ENCODE measurements around the gene CADPS2.
"Not testable (repeated sequence)": the region's sequence is repeated elsewhere in the genome, so short reads cannot be mapped to it uniquely, and the experiment has no call there.

Gene CADPS2

GRCh38 chr7:122674502-122674901, 211.8 kb downstream of the CADPS2 start:
- no peak for DNase-seq (ENCODE audit: low read depth)

GRCh38 chr7:122673951-122674350, 212.3 kb downstream of the CADPS2 start:
- no peak for DNase-seq (ENCODE audit: low read depth)

- no peak for DNase-seq (ENCODE audit: low read depth)
Observed at GRCh38 chr7:122672536-122672935, 213.7 kb downstream of the CADPS2 start.

- DNase-seq (ENCODE audit: low read depth), result no peak
Observed at GRCh38 chr7:122663733-122664132, 222.5 kb downstream of the CADPS2 start.

DNA sequence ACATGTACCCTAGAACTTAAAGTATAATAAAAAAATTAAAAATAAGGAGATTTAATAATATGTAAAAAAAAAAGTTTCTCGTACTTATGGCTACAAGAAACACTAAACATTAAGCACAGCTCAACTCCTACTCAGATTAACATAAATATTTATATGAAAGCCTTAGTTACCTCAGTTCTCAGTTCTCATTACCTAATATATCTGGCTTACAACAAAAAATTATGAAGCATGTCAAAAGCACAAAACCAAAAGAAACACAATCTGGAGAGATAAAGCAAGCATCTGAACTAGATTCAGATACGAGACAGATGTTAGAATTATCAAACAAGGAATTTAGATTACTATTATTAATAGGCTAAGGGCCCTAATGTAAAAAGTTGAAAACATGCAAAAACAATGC, 227.4 kb downstream of the CADPS2 start:
- DNase-seq (ENCODE audit: low read depth), result no peak

GRCh38 chr7:122653685-122654084, 232.6 kb downstream of the CADPS2 start:
- DNase-seq (ENCODE audit: low read depth), result no peak

DNA sequence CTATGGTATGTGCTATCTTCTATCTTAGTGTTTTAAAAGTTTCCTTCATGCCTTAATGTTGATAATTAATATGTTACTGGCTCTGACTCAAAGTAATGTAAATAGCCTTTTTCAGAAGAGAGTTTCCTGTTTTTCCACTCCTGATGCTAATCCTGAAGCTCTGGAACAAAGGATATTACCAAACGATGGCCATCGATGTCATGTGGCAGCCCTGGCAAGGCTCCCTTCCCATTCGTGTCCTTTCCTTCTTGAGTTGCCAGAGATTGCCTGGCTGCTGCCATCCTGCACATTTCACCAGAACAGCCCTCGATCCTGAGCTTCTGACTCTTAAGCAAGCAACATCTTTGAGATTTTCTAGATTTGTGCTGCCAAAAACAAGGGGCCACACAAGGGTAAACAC, 233.4 kb downstream of the CADPS2 start:
- no peak for DNase-seq (ENCODE audit: low read depth)

- no peak for DNase-seq (ENCODE audit: low read depth)
Observed at GRCh38 chr7:122651451-122651850, 234.8 kb downstream of the CADPS2 start.

- no peak for DNase-seq (ENCODE audit: low read depth)
Observed at GRCh38 chr7:122643250-122643649, 243.0 kb downstream of the CADPS2 start.

DNA sequence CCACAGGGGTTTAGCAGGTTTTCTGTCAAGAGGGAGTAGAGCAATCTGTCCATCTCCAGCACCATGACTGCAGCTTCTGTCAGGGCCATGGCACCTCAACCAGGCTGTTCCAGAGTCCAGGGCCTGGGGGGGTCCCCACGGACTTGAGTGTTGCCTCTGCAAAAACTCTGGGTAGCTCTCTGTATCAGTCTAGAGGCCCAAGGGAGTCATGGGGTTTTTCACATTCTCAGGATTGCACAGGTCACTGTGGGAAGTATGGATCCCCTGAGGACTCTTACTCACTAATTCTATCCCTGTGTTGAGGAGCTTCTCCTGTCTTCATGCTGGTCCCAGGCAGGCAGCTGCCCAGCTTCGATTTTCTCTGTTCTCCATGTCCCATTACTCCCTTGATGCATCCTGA, 247.8 kb downstream of the CADPS2 start:
- no peak for DNase-seq (ENCODE audit: low read depth)

- no peak for DNase-seq (ENCODE audit: low read depth)
Observed at GRCh38 chr7:122637784-122638183, 248.5 kb downstream of the CADPS2 start.

GRCh38 chr7:122635481-122635880, 250.8 kb downstream of the CADPS2 start:
- not testable (repeated sequence) for DNase-seq (ENCODE audit: low read depth)

DNA sequence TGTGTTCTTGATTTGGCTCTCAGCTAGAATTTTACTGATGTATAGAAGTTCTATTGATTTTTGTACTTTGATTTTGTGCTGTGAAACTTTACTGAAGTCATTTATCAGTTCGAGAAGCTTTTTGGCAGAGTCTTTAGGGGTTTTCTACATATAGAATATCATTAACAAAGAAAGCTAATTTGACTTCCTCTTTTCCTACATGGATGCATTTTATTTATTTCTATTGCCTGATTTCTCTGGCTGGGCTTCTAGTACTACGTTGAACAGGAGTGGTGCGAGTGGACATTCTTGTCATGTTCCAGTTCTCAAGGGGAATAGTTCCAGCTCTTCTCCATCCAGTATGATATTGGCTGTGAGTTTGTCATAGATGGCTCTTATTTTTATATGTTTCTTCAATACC, 252.8 kb downstream of the CADPS2 start:
- no peak for DNase-seq (ENCODE audit: low read depth)

DNA sequence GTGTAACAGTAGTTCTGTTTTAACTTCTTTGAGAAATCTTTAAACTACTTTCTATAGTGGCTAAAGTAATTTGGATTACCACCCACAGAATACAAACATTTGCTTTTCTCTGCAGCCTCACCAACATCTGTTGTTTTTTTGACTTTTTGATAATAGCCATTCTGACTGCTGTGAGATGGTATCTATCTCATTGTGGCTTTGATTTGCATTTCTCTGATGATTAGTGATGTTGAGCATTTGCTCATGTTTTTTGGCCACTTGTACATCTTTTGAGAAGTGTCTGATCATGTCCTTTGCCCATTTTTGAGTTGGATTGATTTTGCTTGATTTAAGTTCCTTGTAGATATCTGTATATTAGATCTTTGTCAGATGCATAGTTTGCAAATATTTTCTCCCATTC, 254.0 kb downstream of the CADPS2 start:
- no peak for DNase-seq (ENCODE audit: low read depth)

DNA sequence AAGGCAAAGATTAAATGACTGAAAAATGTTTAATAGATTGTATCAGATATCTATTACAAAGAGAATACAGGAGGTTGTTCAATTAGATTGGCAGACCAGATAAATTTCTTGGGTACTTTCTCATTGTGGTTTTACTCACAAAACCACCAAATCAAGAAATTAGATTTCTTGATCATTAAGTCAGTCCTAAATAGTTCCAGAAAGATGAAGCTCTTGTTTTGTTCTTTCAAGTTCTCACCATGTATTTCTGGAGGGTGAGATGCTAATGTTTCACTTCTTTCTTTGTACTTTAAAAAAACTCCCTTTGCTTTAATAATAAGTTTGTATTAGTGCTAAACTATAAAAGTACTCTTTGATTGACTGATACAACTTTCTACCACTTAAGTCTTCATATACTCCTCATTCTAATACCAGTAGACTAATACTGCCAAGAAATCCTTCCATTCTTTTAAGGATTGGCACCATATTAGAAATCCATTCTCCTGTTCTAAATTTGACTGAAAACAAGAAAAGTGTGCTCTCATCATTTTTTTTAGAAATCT, 256.8 kb downstream of the CADPS2 start:
- no peak for DNase-seq (ENCODE audit: low read depth)

DNA sequence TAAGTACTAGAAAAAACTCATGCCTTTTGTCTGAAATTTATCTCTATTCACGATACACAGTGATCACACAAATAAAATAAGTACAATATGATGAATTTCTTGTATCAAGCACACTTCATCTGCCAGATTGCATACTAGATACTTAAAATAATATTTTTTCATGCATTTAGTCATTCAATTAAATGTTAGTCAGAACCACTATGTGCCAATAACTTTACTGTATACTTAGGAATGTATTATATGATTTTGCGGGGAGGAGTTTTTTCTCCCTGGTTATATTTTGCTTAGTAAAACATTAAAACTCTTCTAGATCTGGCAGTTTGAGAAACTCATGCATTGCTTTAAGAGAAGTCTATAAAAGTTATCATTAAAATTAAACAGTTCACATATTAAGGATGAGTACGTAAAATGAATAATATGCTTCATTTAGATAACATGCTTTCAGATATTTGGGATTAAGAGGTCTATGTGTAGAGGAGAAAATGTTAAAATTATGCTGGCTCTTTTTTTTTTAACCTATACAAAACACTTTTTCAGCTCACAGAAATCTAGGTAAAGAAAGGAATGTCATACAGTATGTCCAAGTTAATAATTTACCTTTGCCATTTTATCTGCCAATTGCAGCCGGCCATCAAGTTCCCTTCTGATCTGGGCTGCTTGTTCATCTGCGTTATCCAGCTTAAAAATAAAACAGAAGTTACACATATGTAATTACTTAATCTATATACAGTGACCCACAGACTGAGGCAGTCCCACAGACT, 257.4 kb downstream of the CADPS2 start:
- DNase-seq (ENCODE audit: low read depth), result no peak

DNA sequence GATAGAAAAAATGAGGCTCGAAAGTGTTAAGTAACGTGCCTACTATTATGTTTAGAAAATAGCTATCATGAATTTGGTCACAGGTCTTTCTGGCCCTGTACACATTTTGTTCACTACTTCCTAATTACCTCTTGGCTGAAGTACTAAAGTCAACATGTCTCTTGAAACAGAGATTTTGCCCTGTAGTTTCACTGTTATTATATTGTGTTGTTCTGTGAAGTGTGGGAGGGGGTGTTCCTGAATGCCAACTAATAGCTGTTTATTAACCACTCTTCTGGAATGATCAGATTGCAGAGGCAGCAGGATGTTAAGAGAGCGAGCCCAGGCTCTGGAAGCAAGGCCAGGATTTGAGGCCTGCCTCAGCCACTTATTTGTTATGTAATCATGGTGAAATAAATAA, 259.5 kb downstream of the CADPS2 start:
- no peak for DNase-seq (ENCODE audit: low read depth)

GRCh38 chr7:122622682-122623081, 263.6 kb downstream of the CADPS2 start:
- no peak for DNase-seq (ENCODE audit: low read depth)

DNA sequence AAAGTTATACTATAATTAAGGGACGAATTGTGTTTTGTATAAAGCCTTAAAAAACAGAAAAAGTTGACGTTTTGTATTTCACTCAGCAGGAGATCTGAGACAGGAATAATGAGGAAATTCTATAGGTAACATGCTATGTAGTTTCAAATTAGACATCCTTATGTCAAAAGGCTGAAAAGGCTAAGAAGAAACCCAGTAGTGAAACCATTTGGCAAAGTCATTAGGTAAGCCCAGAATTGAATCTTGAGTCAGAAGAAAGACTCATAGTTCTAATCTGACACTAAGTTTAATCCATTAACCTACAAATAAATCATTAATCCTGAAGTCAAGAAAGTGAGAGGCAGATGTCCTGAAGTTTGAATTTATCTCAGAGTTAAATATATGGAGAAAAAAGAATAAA, 266.6 kb downstream of the CADPS2 start:
- no peak for DNase-seq (ENCODE audit: low read depth)

GRCh38 chr7:122618585-122619189, 267.6 kb downstream of the CADPS2 start:
- no peak for DNase-seq (ENCODE audit: low read depth)

GRCh38 chr7:122616951-122617350, 269.3 kb downstream of the CADPS2 start:
- no peak for DNase-seq (ENCODE audit: low read depth)

DNA sequence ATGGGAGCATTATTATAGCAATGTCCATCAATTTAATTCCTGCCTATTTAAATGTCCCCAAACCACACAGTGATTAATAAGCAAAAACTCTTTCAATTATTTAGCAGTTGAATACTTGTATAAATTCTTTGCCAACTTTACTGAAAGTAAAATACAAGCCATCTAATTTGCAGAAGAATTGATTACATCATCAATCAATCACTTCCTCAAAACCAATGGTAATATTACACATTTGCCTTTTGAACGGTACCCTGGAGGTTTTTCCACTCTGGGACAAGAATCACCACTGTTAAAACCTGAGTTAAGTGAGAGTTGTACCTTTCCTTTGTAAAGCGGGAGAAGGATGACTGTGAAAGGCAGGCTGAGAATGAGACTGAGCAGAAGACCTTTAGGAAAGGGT, 280.3 kb downstream of the CADPS2 start:
- DNase-seq (ENCODE audit: low read depth), result no peak

- no peak for DNase-seq (ENCODE audit: low read depth)
Observed at GRCh38 chr7:122604251-122604650, 282.0 kb downstream of the CADPS2 start.

DNA sequence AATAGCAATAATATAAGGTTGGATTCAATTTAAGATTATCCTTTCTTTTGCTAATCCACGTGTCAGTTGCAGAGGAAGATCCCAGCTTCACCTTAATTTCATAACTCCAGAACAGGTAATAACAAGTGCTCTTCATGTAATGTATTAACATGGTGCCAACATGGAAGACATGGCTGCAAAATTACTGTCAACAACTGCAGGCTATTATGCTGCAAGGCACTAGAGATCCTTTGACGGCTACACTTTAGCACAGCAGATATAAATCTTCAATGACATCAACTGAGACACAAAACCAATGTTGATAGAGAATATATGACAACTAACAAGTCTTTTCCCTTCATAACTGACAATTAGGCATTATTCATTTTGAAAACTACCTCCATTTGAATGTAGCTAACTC, 283.5 kb downstream of the CADPS2 start:
- DNase-seq (ENCODE audit: low read depth), result no peak
